Measurements from ENCODE around the gene CDH20. TPM values are rescaled to one million over a fixed set of nuclear protein-coding genes. Genes with fewer than 3 reads are reported as not detected.

CDH20 gene
- total and polyA plus RNA-seq, 2 of the 13 experiments (the other 11 are each of a cell fraction or from before 2014, with no cell fraction given): not detected

GRCh38 chr18:61554117-61554776 lies 221.0 kb downstream of the CDH20 start:
- no peaks in the 10 kb centered on the region for H4K20me1 ChIP-seq (ENCODE audit: insufficient read depth, low read length)
- WGBS (ENCODE audit: low lambda C conversion rate): 79% methylated on average over 40 of the region's 67 CpGs
- H3K9ac ChIP-seq (ENCODE audit: insufficient read depth, low read depth, low read length): no peak overlapping the region
- H3K4me2 ChIP-seq (ENCODE audit: low read depth, low read length): no peak overlapping the region
- H3K4me3 ChIP-seq (replicated peaks in 1 of 3; ENCODE audit: insufficient read depth in 1 of 3, low read depth in 2 of 3, low read length in 3 of 3): no peak overlapping the region
- POLR2A ChIA-PET: no interaction called here
- H3K27ac ChIP-seq (ENCODE audit: extremely low read length, insufficient read depth, low read length): no peak overlapping the region
- ATAC-seq: no peak
- H3K79me2 ChIP-seq (ENCODE audit: insufficient read depth, low read length): no peaks in the 10 kb centered on the region
- no peak overlapping the region for H2AFZ ChIP-seq (ENCODE audit: low read length)
- no peak for DNase-seq (ENCODE audit: low spot score)
- no peak for TF ChIP-seq CHD4 (IDR thresholded peaks at IDR 0.05; ENCODE audit: borderline replicate concordance, low read length)
- no peak for FAIRE-seq
- H3K4me1 ChIP-seq (ENCODE audit: insufficient read depth, low read length): no peaks in the 10 kb centered on the region
- no peaks in the 10 kb centered on the region for H3K36me3 ChIP-seq (replicated peaks in 1 of 2; ENCODE audit: control insufficient read depth in 1 of 2, insufficient read depth in 2 of 2, low read length in 2 of 2)
- no TSS peak for BruUV-seq (replicated peaks)
- no peaks in the 10 kb centered on the region for H3K27me3 ChIP-seq (ENCODE audit: control insufficient read depth in 1 of 2, insufficient read depth in 2 of 2, low read length in 2 of 2)
- no peaks in the 10 kb centered on the region for H3K9me3 ChIP-seq (ENCODE audit: low read length)
- CTCF ChIA-PET (ENCODE audit: low intra/inter-chr PET ratio, low total read pairs): no interaction called here
- in situ Hi-C loops (cut with HindIII; ENCODE audit: extremely low pct_ligation_motif_present, low pct_unique_long_range_greater_than_20kb) (no loop called here), intact Hi-C loops (cut with micrococcal nuclease; ENCODE audit: unreplicated experiment) (no loop called here)

DNA sequence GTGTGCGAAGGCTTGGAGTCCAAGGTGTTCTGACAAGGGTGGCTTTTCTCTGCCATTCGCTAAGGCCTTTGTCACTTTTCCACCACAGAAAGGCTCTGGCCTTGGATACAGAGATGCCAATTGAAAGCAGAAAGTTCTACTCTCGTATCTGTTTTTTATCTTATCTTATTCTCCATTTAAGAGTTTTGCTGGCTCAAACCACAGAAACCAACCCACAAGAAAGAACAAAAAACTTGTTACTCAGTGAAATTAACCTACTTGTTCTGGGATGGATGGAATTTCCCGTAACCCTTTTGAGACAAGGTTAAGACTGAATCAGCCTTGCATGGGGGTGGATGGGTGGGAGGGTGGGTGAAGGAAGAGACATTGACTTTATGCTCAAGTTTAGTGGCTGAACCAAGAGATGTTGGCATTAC lies 221.7 kb downstream of the CDH20 start:
- ChIA-PET CTCF (ENCODE audit: low intra/inter-chr PET ratio, low total read pairs) (no interaction called here), POLR2A (no interaction called here)
- Histone ChIP-seq H2AFZ (ENCODE audit: low read length) (no peak overlapping the region), H3K9ac (ENCODE audit: insufficient read depth, low read depth, low read length) (no peak overlapping the region), H3K36me3 (replicated peaks in 1 of 2; ENCODE audit: control insufficient read depth in 1 of 2, insufficient read depth in 2 of 2, low read length in 2 of 2) (no peaks in the 10 kb centered on the region), H3K4me1 (ENCODE audit: insufficient read depth, low read length) (no peaks in the 10 kb centered on the region), H3K79me2 (ENCODE audit: insufficient read depth, low read length) (no peaks in the 10 kb centered on the region), H3K4me3 (replicated peaks in 1 of 3; ENCODE audit: insufficient read depth in 1 of 3, low read depth in 2 of 3, low read length in 3 of 3) (no peak overlapping the region), H3K4me2 (ENCODE audit: low read depth, low read length) (no peak overlapping the region), H3K9me3 (ENCODE audit: low read length) (no peaks in the 10 kb centered on the region), H4K20me1 (ENCODE audit: insufficient read depth, low read length) (no peaks in the 10 kb centered on the region), H3K27ac (ENCODE audit: extremely low read length, insufficient read depth, low read length) (no peak overlapping the region), H3K27me3 (ENCODE audit: control insufficient read depth in 1 of 2, insufficient read depth in 2 of 2, low read length in 2 of 2) (no peaks in the 10 kb centered on the region)
- in situ Hi-C loops (cut with HindIII; ENCODE audit: extremely low pct_ligation_motif_present, low pct_unique_long_range_greater_than_20kb) (no loop called here), intact Hi-C loops (cut with micrococcal nuclease; ENCODE audit: unreplicated experiment) (no loop called here)
- DNase-seq (ENCODE audit: low spot score): no peak
- BruUV-seq (replicated peaks): no TSS peak
- ATAC-seq: no peak
- no peak for FAIRE-seq
- WGBS (ENCODE audit: low lambda C conversion rate): 19% methylated on average over 4 of the region's 4 CpGs
- TF ChIP-seq SRSF4 (IDR thresholded peaks at IDR 0.05; ENCODE audit: low read depth, low read length, poor library complexity, severe bottlenecking) (no peak), ZNF557 (CRISPR knock-in tag; IDR thresholded peaks at IDR 0.05) (no peak), ZEB1 (IDR thresholded peaks at IDR 0.05; ENCODE audit: insufficient replicate concordance, low read depth) (no peak), ARNT2 (CRISPR knock-in tag; IDR thresholded peaks at IDR 0.05; ENCODE audit: low read depth) (no peak), GATAD1 (CRISPR knock-in tag; IDR thresholded peaks at IDR 0.05) (no peak)
